ENCODE measurements around the gene ABCG1.
A peak's percentile ranks its signal among the peaks of the same experiment; 100 is the strongest.

ABCG1 gene

DNA sequence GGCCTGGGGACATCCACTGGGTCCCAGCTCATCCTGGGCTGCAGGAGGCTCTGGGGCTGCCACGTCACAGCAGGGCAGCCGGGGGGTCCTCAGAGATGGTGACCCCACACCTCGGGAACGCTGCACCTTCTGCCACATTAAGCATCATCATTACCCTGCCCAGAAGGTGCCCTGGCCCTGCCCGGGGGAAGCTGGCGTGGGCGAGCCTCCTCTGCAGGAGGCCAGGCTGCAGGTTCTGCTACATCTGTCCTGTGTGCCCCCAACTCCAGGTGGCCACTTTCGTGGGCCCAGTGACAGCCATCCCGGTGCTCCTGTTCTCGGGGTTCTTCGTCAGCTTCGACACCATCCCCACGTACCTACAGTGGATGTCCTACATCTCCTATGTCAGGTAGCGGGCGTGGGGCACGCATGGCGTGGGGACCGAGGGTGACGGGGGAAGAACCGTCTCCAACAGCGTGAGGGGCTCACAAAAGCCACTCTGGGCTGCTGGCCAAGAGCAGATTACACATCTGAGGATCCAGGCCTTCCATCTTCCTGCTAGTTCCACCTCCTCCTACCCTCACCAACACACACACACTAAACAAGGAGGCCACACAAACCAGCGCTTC is 75.4 kb downstream of the ABCG1 start:
- no peak for DNase-seq

DNA sequence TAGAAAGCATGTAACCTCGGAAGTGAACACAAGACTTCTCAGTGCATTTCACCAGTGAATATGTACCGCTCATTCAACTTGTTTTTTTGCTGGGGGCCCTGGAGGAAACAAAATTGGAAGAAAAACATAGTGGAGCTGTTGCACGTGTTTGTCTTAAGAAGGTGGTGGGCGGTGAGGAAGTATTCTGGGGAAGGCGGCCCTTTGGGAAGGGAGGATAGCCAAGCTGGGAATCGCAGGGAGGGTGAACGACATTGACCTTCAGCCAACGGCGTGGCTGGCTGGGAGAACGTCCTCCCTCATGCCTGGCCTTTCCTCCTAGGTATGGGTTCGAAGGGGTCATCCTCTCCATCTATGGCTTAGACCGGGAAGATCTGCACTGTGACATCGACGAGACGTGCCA is 76.9 kb downstream of the ABCG1 start:
- no peak for DNase-seq

GRCh38 chr21:42296501-42296900 is 77.6 kb downstream of the ABCG1 start:
- no peak for DNase-seq

- DNase-seq = no peak
Measured at GRCh38 chr21:42297377-42297776, 78.4 kb downstream of the ABCG1 start.

GRCh38 chr21:42298237-42298636 is 79.3 kb downstream of the ABCG1 start:
- DNase-seq = no peak

DNA sequence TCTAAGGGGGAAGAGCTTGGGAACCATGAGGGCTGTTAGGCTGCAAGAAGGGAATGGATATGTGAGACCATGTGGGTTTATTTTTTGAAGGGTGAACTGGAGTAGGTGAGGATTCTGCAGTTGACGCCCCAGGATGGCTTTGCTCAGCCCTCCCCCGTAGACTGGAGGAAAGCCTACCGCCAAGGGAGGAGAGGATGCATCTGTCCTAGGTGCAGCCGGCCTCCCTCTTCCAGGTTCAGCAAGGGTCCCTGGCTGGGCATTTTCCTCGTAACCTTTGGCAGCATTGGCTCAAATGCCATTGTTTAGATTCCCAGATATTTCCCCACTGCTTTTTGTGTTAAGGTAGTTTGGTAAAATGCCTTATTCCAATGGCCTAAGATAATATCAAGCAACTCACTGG is 79.7 kb downstream of the ABCG1 start:
- DNase-seq = no peak

DNA sequence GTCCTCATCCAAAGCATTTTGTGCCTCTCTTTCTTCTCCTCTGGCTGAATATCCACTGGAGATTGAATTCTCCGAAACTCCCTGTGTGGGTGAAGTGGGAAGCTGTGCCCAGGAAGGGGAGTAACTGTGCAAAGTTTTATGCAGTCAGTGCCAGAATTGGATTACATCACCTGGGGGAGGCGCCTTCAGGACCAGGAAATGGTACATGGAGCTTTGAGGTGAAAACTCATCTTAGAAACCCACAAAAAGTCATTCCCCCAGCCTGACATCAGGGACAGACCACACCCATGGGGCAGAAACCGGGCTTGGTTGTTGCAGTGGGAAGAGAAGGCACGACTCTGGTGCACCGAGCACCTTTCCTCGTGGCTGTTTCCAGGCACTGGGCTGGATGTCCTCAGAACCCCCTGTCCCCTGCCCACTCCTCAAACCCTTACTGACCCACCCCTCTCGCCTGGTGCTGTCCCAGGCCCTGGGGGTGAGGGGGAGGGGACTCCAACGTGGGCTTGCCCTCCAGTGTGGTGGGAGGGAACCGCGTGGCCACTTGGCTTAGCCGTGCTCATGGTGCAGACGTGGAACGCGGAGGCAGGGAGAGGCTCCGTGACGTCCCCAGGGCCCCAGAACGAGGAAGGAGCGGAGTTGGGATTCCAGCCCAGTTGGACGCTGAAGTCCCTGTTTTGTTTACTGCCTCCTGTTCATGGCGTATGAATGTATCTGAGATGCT is 80.5 kb downstream of the ABCG1 start:
- no peak for DNase-seq

GRCh38 chr21:42300045-42300583 is 81.2 kb downstream of the ABCG1 start:
- DNase-seq = no peak

DNA sequence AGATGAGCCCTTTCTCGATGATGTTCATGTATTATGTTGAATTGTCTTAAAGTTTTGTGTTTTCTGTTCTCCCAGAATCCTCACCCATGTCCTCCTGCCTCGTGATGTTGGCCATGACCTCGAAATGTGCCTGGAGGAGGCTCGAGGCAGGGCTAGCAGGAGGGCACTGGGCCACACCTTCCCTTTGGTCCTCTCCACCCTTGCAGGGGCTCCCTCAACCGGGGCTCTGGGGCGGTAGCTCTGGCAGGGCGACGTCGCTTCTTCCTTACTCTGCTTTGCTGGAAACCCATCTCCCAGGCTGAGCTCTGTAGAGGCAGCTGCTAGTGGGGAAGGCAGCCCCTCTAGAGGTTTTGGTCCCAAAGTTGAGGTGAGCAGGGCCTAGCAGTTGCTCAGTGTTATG is 82.0 kb downstream of the ABCG1 start:
- DNase-seq = no peak

DNA sequence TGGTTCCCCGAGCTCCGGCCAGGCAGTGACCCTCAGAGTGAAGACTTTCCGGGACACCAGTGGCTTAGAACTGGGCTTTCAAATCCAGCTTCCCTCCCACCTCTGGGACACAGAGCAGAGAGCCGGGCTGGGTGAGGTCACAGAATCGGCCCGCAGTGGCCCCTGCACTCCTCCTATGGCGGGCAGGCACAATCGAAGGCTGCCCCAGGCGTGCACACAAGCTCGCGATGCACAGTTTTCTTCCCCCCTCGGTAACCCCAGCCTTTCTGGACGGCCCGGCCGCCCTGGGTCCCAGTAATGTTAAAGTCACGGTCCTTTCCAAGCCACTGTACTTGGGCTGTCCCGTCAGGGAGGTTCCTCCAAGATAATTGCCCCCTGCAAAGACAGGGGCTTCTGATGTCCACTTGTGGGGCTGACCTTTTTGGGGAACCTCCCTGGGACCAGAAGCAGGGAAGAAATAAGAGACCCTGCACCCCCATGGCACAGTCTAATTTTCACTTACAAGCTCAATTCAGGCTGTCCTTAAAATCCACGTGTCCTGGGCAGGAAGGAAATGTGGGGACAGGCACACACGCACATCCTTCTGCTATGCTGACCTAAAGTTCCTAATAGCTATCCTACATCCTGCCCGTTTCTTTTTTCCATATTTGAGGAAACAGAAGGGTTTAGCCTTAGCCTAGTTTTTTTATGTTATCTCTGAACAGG is 82.6 kb downstream of the ABCG1 start:
- DNase-seq = no peak

GRCh38 chr21:42302076-42302650 is 83.2 kb downstream of the ABCG1 start:
- DNase-seq = no peak

- no peak for DNase-seq
Measured at GRCh38 chr21:42302794-42303193, 83.9 kb downstream of the ABCG1 start.

- DNase-seq = no peak
Measured at GRCh38 chr21:42303443-42303842, 84.5 kb downstream of the ABCG1 start.

DNA sequence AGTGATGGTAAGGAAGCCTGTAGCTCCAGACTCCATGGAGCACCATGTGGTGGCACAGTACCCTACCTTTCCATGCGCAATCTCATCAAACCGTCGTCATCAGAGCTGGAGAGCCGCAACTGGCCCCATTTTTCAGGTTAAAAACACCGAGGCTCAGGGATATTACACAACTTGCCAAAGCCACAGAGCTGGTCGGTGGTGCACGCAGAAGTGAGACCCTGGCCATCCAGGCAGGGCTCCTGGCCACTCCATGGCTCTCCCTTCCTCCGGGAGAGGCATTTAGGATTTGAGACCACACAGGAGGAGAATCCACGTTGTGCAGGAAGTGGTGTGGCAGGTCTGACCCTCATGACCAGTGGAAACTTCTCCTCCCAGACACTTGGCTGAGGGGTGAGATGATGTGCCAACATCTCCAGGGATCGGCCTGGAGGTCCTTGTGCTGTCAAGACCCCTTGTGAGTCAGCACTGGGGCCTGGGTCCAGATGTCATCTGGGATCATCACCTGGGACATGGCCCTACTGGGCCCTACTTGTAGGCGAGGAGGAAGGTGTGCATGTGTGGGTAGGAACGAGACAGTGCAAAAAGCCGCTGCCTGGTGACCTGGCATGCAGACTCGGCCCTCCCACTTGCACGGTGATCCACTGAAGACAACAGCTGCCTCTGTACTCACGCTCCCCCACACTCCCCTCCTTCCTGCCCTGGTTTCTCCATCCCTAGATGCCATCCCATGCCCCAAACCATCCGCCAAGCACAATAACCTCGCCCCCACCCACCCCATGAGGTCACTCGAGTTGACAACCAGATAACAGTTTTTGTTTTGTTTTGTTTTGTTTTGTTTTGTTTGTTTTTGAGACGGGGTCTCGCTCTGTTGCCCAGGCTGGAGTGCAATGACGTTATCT is 85.9 kb downstream of the ABCG1 start:
- no peak for DNase-seq

DNA sequence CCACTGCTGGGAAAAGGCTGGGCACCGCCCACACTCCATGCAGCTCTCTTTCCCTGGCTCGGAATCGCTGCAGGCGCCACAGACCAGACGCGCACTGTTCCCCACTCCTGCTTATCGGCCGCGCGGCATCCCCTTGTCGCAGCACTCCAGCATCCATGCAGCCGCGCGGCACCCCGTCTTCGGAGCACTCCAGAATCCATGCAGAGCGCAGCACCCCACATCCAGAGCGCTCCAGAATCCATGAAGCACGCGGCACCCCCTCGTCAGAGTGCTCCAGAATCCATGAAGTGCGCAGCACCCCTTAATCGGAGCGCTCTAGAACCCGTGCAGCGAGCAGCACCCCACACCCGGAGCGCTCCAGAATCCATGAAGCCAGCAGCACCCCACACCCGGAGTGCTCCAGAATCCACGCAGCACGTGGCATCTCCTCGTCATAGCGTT is 86.8 kb downstream of the ABCG1 start:
- DNase-seq = no peak

DNA sequence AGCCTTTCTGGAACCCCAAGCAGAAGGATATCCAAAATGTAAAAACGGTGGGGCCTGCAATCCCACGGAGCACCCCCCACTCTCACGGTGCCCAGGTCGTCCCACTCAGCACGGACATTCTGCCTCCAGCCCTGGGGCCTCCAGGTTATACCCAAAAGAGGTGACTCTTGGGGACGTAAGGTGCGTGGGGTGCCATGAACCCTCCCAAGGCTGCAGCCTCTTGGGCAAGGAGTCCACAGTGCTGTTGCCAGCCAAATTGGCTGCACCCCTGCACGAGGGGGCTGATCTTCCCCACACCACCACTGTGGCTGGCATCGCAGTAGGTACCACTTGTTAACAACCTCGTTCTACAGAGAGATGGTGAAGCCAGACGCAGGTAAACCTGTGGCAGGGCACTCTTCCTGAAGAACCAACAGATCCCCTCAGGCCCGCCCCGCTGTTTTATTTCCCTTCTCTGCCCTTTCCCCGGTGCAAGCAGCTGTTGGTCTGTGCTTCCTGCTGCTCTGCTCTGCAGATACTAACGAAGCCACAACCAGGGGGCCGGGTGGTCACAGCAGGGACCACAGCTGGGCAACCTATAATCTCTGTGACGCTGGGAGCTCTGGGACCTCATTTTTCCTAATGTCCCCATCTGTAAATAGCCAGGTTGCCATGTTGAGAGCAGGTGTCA is 87.6 kb downstream of the ABCG1 start:
- no peak for DNase-seq

DNA sequence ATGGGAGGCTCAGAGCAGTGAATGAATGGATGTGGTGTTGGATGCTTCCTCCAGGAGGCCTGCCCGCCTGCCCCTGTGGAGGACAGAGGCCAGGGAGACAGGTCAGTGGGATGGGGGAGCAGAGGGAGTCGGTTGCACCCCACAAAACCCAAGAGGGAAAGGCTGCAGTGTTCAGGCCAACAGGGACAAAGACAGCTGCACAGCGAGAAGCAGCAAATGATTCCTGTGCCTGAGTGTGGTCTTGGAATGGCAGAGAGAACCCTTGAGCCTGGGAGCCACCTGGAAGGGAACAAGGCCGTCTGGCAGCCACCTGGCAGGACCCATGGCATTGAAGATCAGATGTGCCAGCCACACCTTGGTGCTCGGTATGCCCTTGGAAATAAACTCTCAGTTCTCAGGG is 88.2 kb downstream of the ABCG1 start:
- DNase-seq = no peak

DNA sequence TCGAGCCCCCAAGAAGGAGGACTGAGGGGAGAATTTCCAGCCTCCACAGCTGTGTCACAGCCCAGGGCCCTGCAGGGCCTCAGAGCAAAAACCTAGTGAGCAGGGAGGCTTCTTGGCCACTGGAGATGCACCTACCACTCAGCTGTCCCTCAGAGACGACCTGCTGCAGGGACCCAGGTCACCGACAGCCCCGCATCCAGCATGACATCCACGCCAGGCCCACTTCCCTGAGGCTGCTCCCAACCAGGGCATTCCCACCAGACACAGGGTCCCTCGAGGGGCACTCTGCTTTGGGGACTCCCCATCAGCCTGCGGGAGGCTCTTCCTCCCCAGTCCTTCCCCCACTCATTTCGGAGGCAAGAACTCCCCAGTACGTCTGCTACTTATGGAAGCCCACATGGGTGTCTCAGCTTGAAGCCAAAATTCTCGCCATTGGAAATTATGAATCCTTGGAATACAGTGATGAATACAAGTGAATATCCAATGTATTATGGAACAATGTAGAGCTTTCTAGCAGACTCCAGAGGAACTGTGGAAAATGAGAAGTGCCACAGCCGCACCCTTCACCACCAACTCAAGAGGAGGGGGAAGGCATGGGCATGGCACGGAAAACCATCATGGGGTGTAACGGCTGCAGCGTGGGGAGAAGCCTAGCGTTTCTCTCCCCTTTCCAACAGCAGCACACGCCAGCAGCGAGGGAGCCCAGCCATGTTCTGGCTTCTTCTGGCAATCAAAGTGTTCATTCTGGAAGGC is 89.4 kb downstream of the ABCG1 start:
- DNase-seq = no peak

- DNase-seq = no peak
Measured at GRCh38 chr21:42308914-42309752, 90.2 kb downstream of the ABCG1 start.

GRCh38 chr21:42309753-42310213 is 90.8 kb downstream of the ABCG1 start:
- DNase-seq = peak; percentile 65

Data from stimulated activated CD4-positive, alpha-beta T cell treated with anti-CD3 and anti-CD28 coated beads, Interleukin-12 subunit alpha, Interleukin-12 subunit beta, amount 100 ng/mL, for 4 hours (primary cell).